ENCODE results near the gene IKZF1.

DNA sequence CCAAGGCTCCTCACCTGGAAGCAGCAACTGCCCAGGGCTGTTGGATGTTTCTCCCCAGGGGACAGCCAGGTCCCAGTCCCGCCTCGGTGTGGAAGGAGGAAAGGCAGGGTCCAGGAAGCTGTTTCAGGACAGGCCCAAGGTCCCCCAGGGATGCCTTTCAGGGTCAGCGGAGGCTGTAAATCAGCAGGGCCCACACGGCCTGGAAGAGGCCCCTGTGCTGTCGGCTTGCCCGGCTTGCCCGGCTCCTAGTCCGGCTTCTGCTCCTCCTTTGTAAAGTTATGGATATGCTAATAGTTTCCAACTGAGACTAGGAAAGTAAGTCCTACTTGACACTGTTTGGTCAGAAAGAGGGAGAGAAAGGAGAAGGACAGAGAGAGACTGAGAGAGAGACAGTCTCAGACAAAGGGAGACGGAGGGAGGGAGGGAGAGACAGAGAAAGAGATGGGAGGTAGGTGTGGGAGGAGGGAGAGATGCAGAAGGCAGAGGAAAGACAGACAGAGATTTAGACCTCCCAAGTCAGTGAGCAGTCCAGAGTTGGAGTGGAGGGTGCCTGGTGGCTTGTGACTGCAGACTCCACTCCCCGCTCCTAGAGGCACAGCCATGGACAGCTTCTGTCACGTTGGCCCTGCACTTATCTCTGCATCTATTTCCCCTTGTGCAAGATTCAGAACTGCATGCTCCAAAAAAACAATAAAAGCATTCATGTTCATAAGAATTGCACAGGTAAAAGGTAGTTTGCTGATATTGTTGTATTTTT lies 10.5 kb downstream of the IKZF1 start:
- TF ChIP-seq POLR2A (IDR thresholded peaks at IDR 0.05; ENCODE audit: low read length) (no peak), GATA1 (IDR thresholded peaks at IDR 0.05; ENCODE audit: low read depth, low read length) (no peak)

Measured in erythroblast (primary cell).